Measurements from ENCODE around the gene HS3ST2.

HS3ST2 gene

DNA sequence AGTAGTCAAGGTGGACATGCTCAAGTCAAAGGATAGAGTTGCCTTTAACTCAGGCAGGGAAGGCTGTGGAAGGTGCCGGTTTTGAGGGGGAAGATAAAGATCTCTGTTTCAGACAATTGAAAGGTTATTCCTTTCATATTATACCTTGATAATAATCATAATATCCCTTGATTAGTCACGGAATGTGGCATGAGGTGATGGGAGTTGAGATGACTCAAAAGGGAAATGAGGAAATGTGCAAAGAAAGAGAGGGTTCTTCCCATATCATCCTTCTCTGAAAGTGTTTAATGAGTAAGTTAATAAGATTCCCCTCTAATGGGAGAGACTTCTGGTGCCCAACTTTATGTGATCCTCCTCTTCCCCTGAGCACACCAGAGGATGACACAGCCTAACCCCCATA, 43.1 kb upstream of the HS3ST2 start:
- H3K4me1 ChIP-seq (ENCODE audit: insufficient read depth, low read length) = no peaks in the 10 kb centered on the region
- no peak for DNase-seq
- H3K4me2 ChIP-seq (ENCODE audit: insufficient read depth, low read length) = no peak overlapping the region
- H3K27ac ChIP-seq (ENCODE audit: low read length) = no peak overlapping the region
- no peak for ATAC-seq (ENCODE audit: insufficient read depth, low read depth)
- no peaks in the 10 kb centered on the region for H4K20me1 ChIP-seq (ENCODE audit: insufficient read depth, low read length)
- TF ChIP-seq, protein P1, sequence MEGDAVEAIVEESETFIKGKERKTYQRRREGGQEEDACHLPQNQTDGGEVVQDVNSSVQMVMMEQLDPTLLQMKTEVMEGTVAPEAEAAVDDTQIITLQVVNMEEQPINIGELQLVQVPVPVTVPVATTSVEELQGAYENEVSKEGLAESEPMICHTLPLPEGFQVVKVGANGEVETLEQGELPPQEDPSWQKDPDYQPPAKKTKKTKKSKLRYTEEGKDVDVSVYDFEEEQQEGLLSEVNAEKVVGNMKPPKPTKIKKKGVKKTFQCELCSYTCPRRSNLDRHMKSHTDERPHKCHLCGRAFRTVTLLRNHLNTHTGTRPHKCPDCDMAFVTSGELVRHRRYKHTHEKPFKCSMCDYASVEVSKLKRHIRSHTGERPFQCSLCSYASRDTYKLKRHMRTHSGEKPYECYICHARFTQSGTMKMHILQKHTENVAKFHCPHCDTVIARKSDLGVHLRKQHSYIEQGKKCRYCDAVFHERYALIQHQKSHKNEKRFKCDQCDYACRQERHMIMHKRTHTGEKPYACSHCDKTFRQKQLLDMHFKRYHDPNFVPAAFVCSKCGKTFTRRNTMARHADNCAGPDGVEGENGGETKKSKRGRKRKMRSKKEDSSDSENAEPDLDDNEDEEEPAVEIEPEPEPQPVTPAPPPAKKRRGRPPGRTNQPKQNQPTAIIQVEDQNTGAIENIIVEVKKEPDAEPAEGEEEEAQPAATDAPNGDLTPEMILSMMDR (IDR thresholded peaks at IDR 0.05; ENCODE audit: borderline replicate concordance, extremely low read depth, low read length, poor library complexity, severe bottlenecking) = no peak
- no peak overlapping the region for H2AFZ ChIP-seq (ENCODE audit: low read depth, low read length)
- H3K9me3 ChIP-seq (ENCODE audit: insufficient read depth, low read length, severe bottlenecking) = no peaks in the 10 kb centered on the region
- H3K27me3 ChIP-seq (ENCODE audit: insufficient read depth, low read length, poor library complexity) = no peaks in the 10 kb centered on the region
- H3K36me3 ChIP-seq (ENCODE audit: insufficient read depth, low read length) = no peaks in the 10 kb centered on the region
- no peak overlapping the region for H3K4me3 ChIP-seq (ENCODE audit: low read depth in 1 of 2, low read length in 2 of 2)
- no peak overlapping the region for H3K9ac ChIP-seq (ENCODE audit: low read depth, low read length)
- H3K79me2 ChIP-seq (ENCODE audit: insufficient read depth, low read length) = no peaks in the 10 kb centered on the region

DNA sequence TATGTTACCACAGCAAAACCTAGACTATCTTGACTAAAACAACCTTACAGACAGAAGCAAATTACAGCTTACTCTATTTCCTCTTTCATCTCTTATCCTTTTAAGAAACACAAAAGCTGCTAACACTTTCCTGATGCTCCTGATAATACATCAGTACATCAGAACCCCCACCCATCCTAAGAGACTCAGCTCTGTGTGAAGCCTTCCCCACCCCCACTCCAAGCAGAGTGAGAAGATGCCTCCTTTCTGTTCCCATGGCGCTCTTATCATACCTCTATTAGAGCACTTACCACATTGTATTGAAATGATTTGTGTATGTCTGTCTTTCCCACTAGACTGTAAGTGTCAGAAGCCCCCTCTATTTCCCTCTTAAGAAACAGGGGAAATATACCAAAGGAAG, 42.4 kb upstream of the HS3ST2 start:
- H3K4me3 ChIP-seq (ENCODE audit: low read depth in 1 of 2, low read length in 2 of 2) = no peak overlapping the region
- no peaks in the 10 kb centered on the region for H3K9me3 ChIP-seq (ENCODE audit: insufficient read depth, low read length, severe bottlenecking)
- no peak overlapping the region for H3K4me2 ChIP-seq (ENCODE audit: insufficient read depth, low read length)
- H3K27ac ChIP-seq (ENCODE audit: low read length) = no peak overlapping the region
- no peak overlapping the region for H2AFZ ChIP-seq (ENCODE audit: low read depth, low read length)
- TF ChIP-seq, protein P1 (IDR thresholded peaks at IDR 0.05; ENCODE audit: borderline replicate concordance, extremely low read depth, low read length, poor library complexity, severe bottlenecking) = no peak
- no peak for TF ChIP-seq EZH2 (IDR thresholded peaks at IDR 0.05; ENCODE audit: borderline replicate concordance, low read depth, low read length, severe bottlenecking)
- H3K9ac ChIP-seq (ENCODE audit: low read depth, low read length) = no peak overlapping the region
- H4K20me1 ChIP-seq (ENCODE audit: insufficient read depth, low read length) = no peaks in the 10 kb centered on the region
- no peaks in the 10 kb centered on the region for H3K4me1 ChIP-seq (ENCODE audit: insufficient read depth, low read length)
- no peak for DNase-seq
- no peaks in the 10 kb centered on the region for H3K79me2 ChIP-seq (ENCODE audit: insufficient read depth, low read length)
- H3K27me3 ChIP-seq (ENCODE audit: insufficient read depth, low read length, poor library complexity) = no peaks in the 10 kb centered on the region
- ATAC-seq (ENCODE audit: insufficient read depth, low read depth) = no peak
- H3K36me3 ChIP-seq (ENCODE audit: insufficient read depth, low read length) = no peaks in the 10 kb centered on the region

DNA sequence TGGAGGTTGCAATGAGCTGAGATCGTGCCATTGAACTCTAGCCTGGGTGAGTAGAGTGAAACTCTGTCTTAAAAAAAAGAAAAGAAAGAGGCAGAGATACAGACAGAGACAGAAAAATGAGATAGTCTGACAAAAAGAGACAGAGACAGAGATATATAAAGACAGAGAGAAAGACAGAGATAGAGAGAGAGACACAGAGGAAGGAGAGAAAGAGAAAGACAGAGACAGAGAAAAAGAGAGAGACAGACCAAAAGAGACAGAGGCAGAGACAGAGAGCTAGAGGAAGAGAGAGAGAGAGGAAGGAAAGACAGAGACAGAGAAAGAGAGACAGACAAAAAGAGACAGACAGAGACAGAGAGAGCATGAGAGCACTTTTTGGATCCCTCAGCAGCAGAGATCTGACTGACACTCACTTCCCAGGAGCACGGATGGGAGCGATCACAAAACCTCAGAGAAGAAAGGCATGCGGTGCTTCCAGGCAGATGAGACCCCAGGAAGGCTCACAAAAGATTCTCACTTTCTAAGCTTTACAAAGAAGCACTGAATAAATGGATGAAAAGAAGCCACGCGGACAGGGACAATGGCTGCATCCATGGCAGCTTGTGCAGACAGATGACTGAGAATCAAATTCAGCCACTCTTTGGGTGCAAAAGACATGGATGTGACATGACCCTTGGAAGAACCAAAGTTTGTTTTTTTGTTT, 38.6 kb upstream of the HS3ST2 start:
- H3K4me2 ChIP-seq (ENCODE audit: insufficient read depth, low read length) = no peak overlapping the region
- H3K36me3 ChIP-seq (ENCODE audit: insufficient read depth, low read length) = no peaks in the 10 kb centered on the region
- H3K27me3 ChIP-seq (ENCODE audit: insufficient read depth, low read length, poor library complexity) = no peaks in the 10 kb centered on the region
- H3K4me3 ChIP-seq (ENCODE audit: low read depth in 1 of 2, low read length in 2 of 2) = no peak overlapping the region
- H2AFZ ChIP-seq (ENCODE audit: low read depth, low read length) = no peak overlapping the region
- no peak overlapping the region for H3K27ac ChIP-seq (ENCODE audit: low read length)
- ATAC-seq (ENCODE audit: insufficient read depth, low read depth) (no peak), DNase-seq (no peak)
- H4K20me1 ChIP-seq (ENCODE audit: insufficient read depth, low read length) = no peaks in the 10 kb centered on the region
- H3K4me1 ChIP-seq (ENCODE audit: insufficient read depth, low read length) = no peaks in the 10 kb centered on the region
- no peak for TF ChIP-seq EZH2 (IDR thresholded peaks at IDR 0.05; ENCODE audit: borderline replicate concordance, low read depth, low read length, severe bottlenecking)
- TF ChIP-seq, protein P1 (IDR thresholded peaks at IDR 0.05; ENCODE audit: borderline replicate concordance, extremely low read depth, low read length, poor library complexity, severe bottlenecking) = no peak
- H3K79me2 ChIP-seq (ENCODE audit: insufficient read depth, low read length) = no peaks in the 10 kb centered on the region
- no peak overlapping the region for H3K9ac ChIP-seq (ENCODE audit: low read depth, low read length)
- H3K9me3 ChIP-seq (ENCODE audit: insufficient read depth, low read length, severe bottlenecking) = no peaks in the 10 kb centered on the region

Measured in DND-41 (cell line).